Measurements from ENCODE around the gene TECPR1. TPM values are rescaled to one million over a fixed set of nuclear protein-coding genes. Genes with fewer than 3 reads are reported as not detected.

The TECPR1 gene
- total RNA-seq, 2 experiments from 2014 or later: 25.6 to 25.7 TPM

DNA sequence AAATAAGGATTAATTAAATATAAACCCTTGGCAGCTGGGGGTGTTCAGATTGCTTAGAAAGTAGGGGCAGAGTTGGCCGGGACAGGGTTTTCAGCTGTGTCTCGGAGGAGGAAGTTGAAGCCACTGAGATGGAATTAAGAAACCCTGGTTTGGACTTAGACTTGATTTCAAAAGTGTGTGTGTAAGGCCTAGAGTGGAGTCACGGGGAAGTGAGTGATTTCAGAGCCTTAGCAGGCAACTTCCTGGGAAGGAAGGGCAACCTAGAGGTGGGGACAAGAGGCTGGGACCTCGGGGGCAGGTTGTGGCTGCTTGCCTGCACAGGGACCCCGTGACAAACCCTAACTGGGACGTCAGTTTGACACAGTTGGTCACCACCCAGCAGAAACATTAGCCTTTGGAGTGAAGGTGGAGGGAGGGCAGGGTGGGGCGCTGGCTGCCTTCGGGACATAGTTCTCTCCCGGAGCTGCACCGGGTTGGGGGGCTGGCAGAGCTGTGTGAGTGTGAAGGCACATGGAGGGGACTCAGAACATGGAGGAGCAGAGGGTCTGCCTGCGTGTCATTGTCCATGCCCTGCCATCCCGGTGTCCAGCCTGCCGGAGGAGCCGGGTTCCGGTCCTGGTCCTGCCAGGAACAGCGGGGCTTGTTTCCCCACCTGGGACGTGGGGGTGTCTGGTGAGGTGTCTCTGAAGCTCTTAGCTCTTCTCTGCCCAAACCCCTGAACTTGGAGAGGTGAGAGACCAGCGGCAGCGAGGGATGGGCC lies 31.3 kb upstream of the TECPR1 start:
- H3K27me3 Mint-ChIP-seq: no peaks in the 10 kb centered on the region
- ATAC-seq: no peak
- ChIA-PET CTCF (no interaction called here), POLR2A (no interaction called here)
- intact Hi-C loops (cut with micrococcal nuclease): no loop called here
- H3K4me3 Mint-ChIP-seq: peak overlapping the region; percentile 79
- TF ChIP-seq, protein P1, sequence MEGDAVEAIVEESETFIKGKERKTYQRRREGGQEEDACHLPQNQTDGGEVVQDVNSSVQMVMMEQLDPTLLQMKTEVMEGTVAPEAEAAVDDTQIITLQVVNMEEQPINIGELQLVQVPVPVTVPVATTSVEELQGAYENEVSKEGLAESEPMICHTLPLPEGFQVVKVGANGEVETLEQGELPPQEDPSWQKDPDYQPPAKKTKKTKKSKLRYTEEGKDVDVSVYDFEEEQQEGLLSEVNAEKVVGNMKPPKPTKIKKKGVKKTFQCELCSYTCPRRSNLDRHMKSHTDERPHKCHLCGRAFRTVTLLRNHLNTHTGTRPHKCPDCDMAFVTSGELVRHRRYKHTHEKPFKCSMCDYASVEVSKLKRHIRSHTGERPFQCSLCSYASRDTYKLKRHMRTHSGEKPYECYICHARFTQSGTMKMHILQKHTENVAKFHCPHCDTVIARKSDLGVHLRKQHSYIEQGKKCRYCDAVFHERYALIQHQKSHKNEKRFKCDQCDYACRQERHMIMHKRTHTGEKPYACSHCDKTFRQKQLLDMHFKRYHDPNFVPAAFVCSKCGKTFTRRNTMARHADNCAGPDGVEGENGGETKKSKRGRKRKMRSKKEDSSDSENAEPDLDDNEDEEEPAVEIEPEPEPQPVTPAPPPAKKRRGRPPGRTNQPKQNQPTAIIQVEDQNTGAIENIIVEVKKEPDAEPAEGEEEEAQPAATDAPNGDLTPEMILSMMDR (IDR thresholded peaks at IDR 0.05): no peak
- no peak for DNase-seq
- H3K27ac Mint-ChIP-seq: no peak overlapping the region
- H3K36me3 Mint-ChIP-seq (ENCODE audit: low read depth): peaks cover 8% of the 10 kb centered on the region
- peaks cover 31% of the 10 kb centered on the region for H3K4me1 Mint-ChIP-seq (ENCODE audit: low read depth)
- no peaks in the 10 kb centered on the region for H3K9me3 Mint-ChIP-seq

DNA sequence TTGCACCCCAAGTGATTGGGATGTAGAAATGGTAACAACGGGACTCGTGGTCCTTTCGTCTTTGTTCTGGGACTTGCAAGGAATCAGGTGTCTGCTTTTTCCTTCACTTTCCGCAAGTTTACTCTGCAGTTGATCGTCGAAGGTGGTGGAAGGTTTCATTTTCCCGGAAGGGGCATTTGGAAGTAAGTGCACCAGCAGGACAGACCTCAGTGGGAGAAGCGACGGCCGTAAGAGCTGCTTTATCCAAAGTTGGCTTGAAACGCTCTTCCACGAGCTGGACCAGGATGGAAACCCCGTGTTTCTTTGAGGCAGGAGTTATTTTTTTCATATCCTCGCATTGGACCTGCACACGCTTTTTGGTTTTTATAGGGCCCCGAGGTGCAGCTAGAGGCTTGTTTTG lies 30.7 kb upstream of the TECPR1 start:
- CTCF ChIA-PET: no interaction called here
- intact Hi-C loops (cut with micrococcal nuclease): no loop called here

DNA sequence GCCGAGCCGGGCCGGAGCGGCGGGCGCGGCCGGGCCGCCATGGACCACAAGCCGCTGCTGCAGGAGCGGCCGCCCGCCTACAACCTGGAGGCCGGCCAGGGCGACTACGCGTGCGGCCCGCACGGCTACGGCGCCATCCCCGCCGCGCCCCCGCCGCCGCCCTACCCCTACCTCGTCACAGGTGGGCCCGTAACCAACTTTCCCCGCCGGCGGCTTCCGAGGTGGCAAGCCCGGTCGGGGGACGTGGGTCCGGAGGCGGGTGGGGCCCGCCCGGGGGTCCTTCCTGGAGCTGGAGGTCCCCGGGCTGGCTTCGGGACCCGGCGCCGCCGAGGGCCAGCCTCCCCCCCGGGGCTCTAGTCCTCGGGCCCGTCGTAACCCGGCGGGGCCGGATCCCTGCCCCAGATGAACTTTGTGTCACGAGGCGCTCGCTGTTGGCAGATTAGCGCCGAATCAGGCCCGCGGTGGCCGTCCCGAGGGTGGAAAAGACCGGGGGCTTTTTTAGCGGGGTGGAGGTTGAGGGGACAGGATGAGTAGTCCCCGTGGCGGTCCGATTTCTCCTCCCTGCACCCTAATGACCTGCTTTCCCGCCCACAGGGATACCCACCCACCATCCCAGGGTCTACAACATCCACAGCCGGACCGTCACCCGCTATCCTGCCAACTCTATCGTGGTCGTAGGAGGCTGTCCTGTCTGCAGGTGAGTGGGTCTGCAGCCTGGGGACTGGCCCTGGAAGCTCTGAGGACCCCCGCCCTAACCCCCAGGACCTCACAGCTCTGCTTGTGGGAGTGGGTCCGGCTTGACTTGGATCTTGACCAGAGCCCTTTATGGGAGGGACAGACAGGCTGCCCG lies 29.9 kb upstream of the TECPR1 start:
- Mint-ChIP-seq H3K9me3 (no peaks in the 10 kb centered on the region), H3K36me3 (ENCODE audit: low read depth) (peaks cover 8% of the 10 kb centered on the region), H3K4me1 (ENCODE audit: low read depth) (peaks cover 31% of the 10 kb centered on the region), H3K27me3 (no peaks in the 10 kb centered on the region), H3K27ac (peak overlapping the region; percentile 73), H3K4me3 (peak overlapping the region; percentile 79)
- TF ChIP-seq, protein P1 (IDR thresholded peaks at IDR 0.05): no peak
- POLR2A ChIA-PET: interaction anchor here (2.0 kb wide), 1 partner anchor 31 kb away, joined by 7 read pairs; no protein-coding TSS in a partner anchor
- CTCF ChIA-PET: no interaction called here
- peak; percentile 58 for DNase-seq
- intact Hi-C loops (cut with micrococcal nuclease): no loop called here
- ATAC-seq: peak; percentile 32

More for the DNA sequence above, 30.7 kb upstream of the TECPR1 start:
- Mint-ChIP-seq H3K4me3 (peak overlapping the region; percentile 79), H3K27ac (peak overlapping the region; percentile 73), H3K4me1 (ENCODE audit: low read depth) (peaks cover 31% of the 10 kb centered on the region), H3K9me3 (no peaks in the 10 kb centered on the region), H3K36me3 (ENCODE audit: low read depth) (peaks cover 8% of the 10 kb centered on the region), H3K27me3 (no peaks in the 10 kb centered on the region)
- ATAC-seq (no peak), DNase-seq (no peak)
- POLR2A ChIA-PET: interaction anchor here (2.0 kb wide), 1 partner anchor 32 kb away, joined by 7 read pairs; no protein-coding TSS in a partner anchor
- TF ChIP-seq, protein P1 (IDR thresholded peaks at IDR 0.05): no peak

DNA sequence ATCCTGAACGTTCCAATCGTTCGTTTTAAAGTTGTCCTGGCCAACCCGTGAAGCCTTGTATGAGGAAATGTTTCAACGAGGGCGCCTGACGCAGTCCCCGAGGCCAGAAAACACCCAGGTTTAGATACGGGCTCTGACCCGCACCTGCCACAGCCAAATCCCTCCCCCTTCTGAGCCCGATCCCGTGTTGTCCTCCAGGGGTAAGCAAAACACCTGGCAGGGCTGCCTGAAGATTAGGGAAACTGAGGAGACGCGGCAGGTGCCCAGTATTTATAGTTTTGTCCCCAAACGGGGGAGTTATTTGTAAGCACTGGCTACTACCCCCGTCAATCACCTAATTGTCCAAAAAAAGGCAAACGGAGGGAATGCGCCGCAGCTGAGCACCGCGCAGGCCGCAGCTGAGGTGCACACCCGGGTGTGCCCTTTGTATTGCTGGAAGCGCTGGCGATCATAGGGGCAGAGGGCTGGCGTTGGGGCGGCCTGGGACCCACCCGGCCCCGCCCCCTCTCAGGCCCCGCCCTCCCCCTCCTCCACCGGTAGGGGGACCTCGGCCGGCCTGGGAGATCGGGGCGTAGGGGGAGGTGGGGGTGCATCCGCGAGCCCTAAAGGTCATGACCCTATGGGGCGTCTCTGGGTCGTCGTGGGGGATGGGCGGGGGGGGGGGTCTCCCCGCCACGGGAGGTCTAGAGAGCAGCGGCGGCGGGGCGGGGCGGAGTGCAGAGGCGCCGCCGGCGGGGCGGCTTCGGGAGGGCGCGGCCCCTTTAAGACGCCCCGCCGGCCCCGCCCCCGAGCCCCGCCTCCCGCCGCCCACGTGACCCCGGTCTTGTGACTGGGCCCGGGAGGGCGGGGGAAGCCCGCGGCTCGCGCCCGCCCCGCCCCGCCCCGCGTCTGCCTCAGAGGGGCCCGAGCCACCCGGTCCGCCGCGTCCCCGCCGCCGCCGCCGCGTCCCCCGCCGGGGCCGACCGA lies 29.0 kb upstream of the TECPR1 start, which contains the start of gene BRI3:
BRI3 (plus strand) TSS at position 896 of the 966 bp plus-strand sequence. CDS start 110 bp downstream, outside the sequence.
- peak within 1 kb of the TSS; percentile 73 for H3K27ac Mint-ChIP-seq
- DNase-seq: peak; percentile 92
- H3K36me3 Mint-ChIP-seq (ENCODE audit: low read depth): peaks cover 8% of the 10 kb centered on the region
- peak; percentile 84 for ATAC-seq
- intact Hi-C loops (cut with micrococcal nuclease): no loop called here
- H3K4me1 Mint-ChIP-seq (ENCODE audit: low read depth): peaks cover 29% of the 10 kb centered on the region
- no peaks in the 10 kb centered on the region for H3K9me3 Mint-ChIP-seq
- CTCF ChIA-PET: interaction anchor here (0.8 to 1.5 kb wide), 3 partner anchors 9 to 79 kb away, joined by 3 to 4 read pairs (median 4); no protein-coding TSS in a partner anchor
- TF ChIP-seq, protein P1 (IDR thresholded peaks at IDR 0.05): no peak
- no peaks in the 10 kb centered on the region for H3K27me3 Mint-ChIP-seq
- H3K4me3 Mint-ChIP-seq: peak within 1 kb of the TSS; percentile 79
- POLR2A ChIA-PET: interaction anchor here (0.6 to 2.0 kb wide), 2 partner anchors 30 to 519 kb away, joined by 3 to 7 read pairs; no protein-coding TSS in a partner anchor
